ENCODE measurements around the gene AKAP14. TPM values are rescaled to one million over a fixed set of nuclear protein-coding genes. Genes with fewer than 3 reads are reported as not detected.

AKAP14 gene
- total RNA-seq (not detected), polyA plus RNA-seq (ENCODE audit: insufficient read depth in 1 of 8, insufficient read length in 8 of 8, low replicate concordance in 1 of 8) (not detected)
- long read RNA-seq, donor 1 = 0 reads
- long read RNA-seq, donor 2 = 0 reads
- long read RNA-seq, donor 3 = 0 reads
- long read RNA-seq, donor 4 = 0 reads
- long read RNA-seq, donor 5, partial matches to known transcripts = 74 of 74 reads
- long read RNA-seq, donor 5, other reads (novel, unspliced or antisense) = 0 of 74 reads
- long read RNA-seq, donor 6 = 0 reads
- long read RNA-seq, donor 7 = 0 reads
- long read RNA-seq, donor 8 = 0 reads
- long read RNA-seq, donor 9 = 0 reads
- long read RNA-seq, donor 10 = 0 reads
- long read RNA-seq, donor 11 = 0 reads

DNA sequence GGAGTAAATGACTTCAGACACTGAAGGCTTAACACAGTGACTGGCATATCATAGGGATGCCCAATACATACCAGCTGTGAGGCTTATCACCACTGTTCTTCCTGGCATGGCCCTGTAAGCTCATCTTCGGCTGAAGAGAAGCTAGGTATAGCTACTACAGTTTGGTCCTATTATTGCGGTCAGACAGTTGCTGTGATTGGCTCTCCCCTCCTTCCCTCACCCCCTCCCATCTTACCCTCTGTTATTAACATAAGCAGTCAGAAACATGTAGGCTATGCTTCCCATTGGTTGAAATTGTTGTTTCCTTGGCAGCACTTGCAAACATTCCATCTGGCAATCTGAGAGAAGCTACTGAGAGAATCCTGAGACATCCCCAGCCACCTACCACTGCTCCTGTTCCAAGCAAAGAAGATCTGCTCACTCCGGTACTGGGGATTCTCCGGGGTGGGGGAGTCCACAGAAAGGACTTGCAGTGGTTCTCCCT lies at the start of gene AKAP14:
AKAP14 (plus strand) TSS at position 51 of the 484 bp plus-strand sequence. CDS start 7,331 bp downstream, outside the sequence.
- Histone ChIP-seq H3K4me3 (ENCODE audit: low read length) (no peak within 1 kb of the TSS), H3K27ac (ENCODE audit: low read length) (no peak within 1 kb of the TSS), H3K9me3 (replicated peaks; ENCODE audit: control insufficient read depth, low read depth, low read length) (no peaks in the 10 kb centered on the region), H3K27me3 (ENCODE audit: control insufficient read depth, insufficient read depth, low read length) (no peaks in the 10 kb centered on the region), H3K36me3 (ENCODE audit: control insufficient read depth, insufficient read depth, low read length) (no peaks in the 10 kb centered on the region), H3K4me1 (ENCODE audit: control insufficient read depth, insufficient read depth, low read length) (no peaks in the 10 kb centered on the region)
- DNase-seq = peak; percentile 6
- 80% methylated on average over 2 of the region's 4 CpGs for WGBS (ENCODE audit: insufficient coverage)

DNA sequence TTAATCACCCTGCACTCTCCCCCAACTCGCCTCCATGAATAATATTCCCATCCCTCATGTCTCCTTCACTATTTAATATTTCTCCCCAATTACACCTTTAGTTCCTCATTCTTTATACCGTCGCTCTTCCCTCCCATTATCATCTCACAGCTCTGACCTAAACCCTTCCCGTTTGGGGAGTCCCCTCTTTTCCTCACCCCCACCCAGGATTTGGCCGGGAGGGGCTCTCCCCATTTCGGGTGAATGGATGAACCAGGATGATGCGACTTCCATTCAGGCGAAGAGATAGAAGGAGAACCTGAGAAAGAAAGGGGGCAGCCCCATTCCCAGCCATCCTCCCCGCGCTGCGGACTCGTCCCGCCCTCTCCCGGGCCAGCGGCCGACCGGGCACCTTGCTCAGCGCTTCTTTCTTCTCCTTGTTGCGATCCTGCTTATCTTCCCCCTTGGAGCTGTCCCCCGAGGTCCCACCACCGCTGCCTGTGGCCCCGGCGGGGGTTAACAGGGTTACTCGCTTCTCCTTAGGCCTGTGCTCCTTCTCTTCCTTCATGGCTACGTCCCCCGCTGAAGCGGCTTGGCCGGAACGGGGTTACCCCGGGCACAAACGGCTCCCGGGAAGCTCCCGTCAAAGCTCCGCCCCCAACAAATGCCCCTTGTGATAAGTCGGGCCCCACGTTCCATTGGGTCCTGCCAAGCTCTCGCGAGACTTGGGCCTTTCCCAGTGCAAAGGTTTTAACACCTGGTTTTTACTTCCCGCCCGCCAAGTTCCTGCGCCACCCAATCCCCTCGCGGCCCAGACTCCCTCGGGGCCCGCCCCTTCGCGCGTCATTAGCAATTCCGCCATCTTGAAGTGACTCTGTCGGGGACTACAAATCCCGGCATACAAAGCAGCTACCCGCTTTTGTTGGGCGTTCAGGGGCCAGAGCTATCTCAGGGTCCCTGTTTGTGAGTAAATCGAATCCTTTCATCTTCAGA lies 43.0 kb upstream of the AKAP14 start, which contains the start of gene UPF3B:
UPF3B (minus strand) TSS at position 582 of the 972 bp plus-strand sequence; CDS start at position 547, 35 bp downstream.
- H3K36me3 ChIP-seq (ENCODE audit: control insufficient read depth, insufficient read depth, low read length) = peaks cover 2% of the 10 kb centered on the region
- H3K4me1 ChIP-seq (ENCODE audit: control insufficient read depth, insufficient read depth, low read length) = peaks cover 2% of the 10 kb centered on the region
- DNase-seq = peak; percentile 96
- peak within 1 kb of the TSS; percentile 98 for H3K27ac ChIP-seq (ENCODE audit: low read length)
- no peaks in the 10 kb centered on the region for H3K9me3 ChIP-seq (replicated peaks; ENCODE audit: control insufficient read depth, low read depth, low read length)
- no peaks in the 10 kb centered on the region for H3K27me3 ChIP-seq (ENCODE audit: control insufficient read depth, insufficient read depth, low read length)
- peak within 1 kb of the TSS; percentile 82 for H3K4me3 ChIP-seq (ENCODE audit: low read length)
- WGBS (ENCODE audit: insufficient coverage) = 42% methylated on average over 49 of the region's 54 CpGs

DNA sequence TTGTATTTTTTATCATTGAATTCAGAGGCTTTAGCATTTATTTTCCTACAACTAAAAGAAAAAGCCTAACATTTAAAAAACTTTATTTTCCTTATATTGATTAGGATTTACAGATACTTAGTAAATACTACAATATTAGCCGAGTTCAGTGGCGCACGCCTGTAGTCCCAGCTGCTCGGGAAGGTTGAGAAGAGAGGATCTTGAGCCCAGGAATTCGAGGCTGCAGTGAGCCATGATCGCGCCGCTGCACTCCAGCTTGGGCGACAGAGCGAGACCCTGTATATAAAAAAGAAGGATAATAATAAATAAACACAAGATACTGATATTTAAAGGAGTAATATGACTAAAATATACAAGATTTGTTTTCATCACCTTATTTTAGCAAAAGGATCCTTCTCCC lies 42.2 kb upstream of the AKAP14 start:
- Histone ChIP-seq H3K27me3 (ENCODE audit: control insufficient read depth, insufficient read depth, low read length) (no peaks in the 10 kb centered on the region), H3K4me1 (ENCODE audit: control insufficient read depth, insufficient read depth, low read length) (peaks cover 2% of the 10 kb centered on the region), H3K27ac (ENCODE audit: low read length) (peak overlapping the region; percentile 98), H3K36me3 (ENCODE audit: control insufficient read depth, insufficient read depth, low read length) (peaks cover 2% of the 10 kb centered on the region), H3K4me3 (ENCODE audit: low read length) (peak overlapping the region; percentile 82), H3K9me3 (replicated peaks; ENCODE audit: control insufficient read depth, low read depth, low read length) (no peaks in the 10 kb centered on the region)
- no CpG with 5 or more reads among the region's 10 CpGs for WGBS (ENCODE audit: insufficient coverage)
- peak; percentile 20 for DNase-seq

DNA sequence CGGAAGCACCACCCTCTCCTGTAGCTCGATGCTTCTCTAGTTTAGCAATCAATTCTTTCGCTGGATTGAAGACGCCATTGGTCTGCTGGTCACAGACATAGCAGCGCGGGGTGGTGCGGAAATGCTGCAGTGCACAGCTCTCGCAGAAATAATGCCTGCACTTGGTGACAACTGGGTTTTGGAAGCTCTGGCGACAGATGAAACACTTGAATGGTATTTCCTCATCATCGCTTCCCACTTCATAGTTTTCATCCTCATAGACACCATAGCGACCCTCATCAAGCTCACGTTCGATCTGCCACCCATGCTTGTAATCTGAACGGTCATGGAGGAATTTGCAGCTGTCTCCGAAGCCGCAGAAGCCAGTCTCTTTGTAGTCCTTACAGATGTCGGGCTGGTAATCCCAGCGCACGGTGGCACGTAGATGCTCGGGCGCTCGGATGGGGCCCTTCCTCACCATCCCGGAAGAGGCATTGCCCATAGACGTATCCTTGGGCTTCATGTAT lies 25.0 kb upstream of the AKAP14 start:
- H3K4me3 ChIP-seq (ENCODE audit: low read length) = peak overlapping the region; percentile 75
- no peaks in the 10 kb centered on the region for H3K36me3 ChIP-seq (ENCODE audit: control insufficient read depth, insufficient read depth, low read length)
- peak overlapping the region; percentile 99 for H3K27ac ChIP-seq (ENCODE audit: low read length)
- peak; percentile 30 for DNase-seq
- no peaks in the 10 kb centered on the region for H3K4me1 ChIP-seq (ENCODE audit: control insufficient read depth, insufficient read depth, low read length)
- WGBS (ENCODE audit: insufficient coverage) = 37% methylated on average over 25 of the region's 25 CpGs
- no peaks in the 10 kb centered on the region for H3K27me3 ChIP-seq (ENCODE audit: control insufficient read depth, insufficient read depth, low read length)
- peaks cover 2% of the 10 kb centered on the region for H3K9me3 ChIP-seq (replicated peaks; ENCODE audit: control insufficient read depth, low read depth, low read length)

DNA sequence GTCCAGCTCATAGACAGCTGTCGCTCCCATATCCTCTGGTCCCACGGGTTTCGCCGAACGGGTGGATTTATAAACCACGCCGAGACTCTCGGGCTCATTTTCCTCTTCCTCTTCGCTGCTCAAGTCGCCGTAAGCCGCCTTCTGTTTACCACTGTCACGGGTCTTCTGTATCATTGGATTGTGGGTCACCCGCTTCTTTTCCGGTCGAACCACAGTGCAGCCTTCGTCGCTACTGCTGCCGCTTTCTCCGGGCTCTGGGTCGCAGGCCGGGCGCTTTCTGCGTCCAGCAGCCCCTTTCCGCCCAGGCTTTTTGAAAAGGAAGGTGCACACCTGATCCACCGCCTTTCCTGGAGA lies 24.5 kb upstream of the AKAP14 start:
- Histone ChIP-seq H3K4me3 (ENCODE audit: low read length) (peak overlapping the region; percentile 75), H3K36me3 (ENCODE audit: control insufficient read depth, insufficient read depth, low read length) (no peaks in the 10 kb centered on the region), H3K27ac (ENCODE audit: low read length) (peak overlapping the region; percentile 99), H3K4me1 (ENCODE audit: control insufficient read depth, insufficient read depth, low read length) (no peaks in the 10 kb centered on the region), H3K27me3 (ENCODE audit: control insufficient read depth, insufficient read depth, low read length) (no peaks in the 10 kb centered on the region), H3K9me3 (replicated peaks; ENCODE audit: control insufficient read depth, low read depth, low read length) (peaks cover 2% of the 10 kb centered on the region)
- no peak for DNase-seq
- WGBS (ENCODE audit: insufficient coverage) = 28% methylated on average over 26 of the region's 26 CpGs

DNA sequence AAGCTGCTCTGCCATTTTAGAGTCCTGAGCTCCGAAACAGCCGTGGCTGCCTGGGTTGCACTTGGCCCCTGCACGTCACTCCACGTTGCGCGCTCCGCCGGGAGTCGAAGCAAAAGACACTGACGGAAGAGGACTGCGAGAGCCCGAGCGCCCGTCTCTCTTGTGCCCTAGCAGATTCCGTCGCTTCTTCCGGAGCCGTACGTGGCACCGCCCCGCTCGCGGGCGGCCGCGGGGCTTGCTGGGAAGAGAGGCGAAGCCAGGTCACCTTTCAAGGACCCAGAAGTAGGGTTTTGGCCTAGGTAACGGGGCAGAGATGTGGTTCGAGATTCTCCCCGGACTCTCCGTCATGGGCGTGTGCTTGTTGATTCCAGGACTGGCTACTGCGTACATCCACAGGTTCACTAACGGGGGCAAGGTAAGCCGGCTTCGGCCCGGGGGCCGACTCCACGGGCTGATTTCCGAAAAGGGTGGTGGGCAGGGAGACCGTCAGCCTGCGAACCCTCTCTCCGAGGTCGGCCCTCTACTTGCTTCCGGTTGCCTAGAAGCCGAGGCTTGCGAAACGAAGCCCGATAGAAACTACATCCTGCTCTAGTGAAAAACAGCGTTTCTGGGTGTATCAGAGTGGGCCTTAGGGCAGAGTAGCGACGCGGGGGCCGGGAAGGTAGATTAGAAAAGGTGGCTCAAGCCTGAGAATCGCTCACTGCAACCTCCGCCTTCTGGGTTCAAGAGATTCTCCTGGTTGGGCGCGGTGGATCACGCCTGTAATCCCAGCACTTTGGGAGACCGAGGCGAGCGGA lies 23.9 kb upstream of the AKAP14 start, which contains the start of the genes NDUFA1 and RNF113A:
NDUFA1 (plus strand) TSS at position 234 of the 797 bp plus-strand sequence; CDS start at position 314, 80 bp downstream.
RNF113A (minus strand) TSS at position 135 of the 797 bp plus-strand sequence; CDS start at position 15, 120 bp downstream.
- Histone ChIP-seq H3K27ac (ENCODE audit: low read length) (peak within 1 kb of the TSS; percentile 99), H3K9me3 (replicated peaks; ENCODE audit: control insufficient read depth, low read depth, low read length) (peaks cover 2% of the 10 kb centered on the region), H3K4me1 (ENCODE audit: control insufficient read depth, insufficient read depth, low read length) (no peaks in the 10 kb centered on the region), H3K4me3 (ENCODE audit: low read length) (peak within 1 kb of the TSS; percentile 75), H3K27me3 (ENCODE audit: control insufficient read depth, insufficient read depth, low read length) (no peaks in the 10 kb centered on the region), H3K36me3 (ENCODE audit: control insufficient read depth, insufficient read depth, low read length) (no peaks in the 10 kb centered on the region)
- peak; percentile 92 for DNase-seq
- 41% methylated on average over 62 of the region's 62 CpGs for WGBS (ENCODE audit: insufficient coverage)

DNA sequence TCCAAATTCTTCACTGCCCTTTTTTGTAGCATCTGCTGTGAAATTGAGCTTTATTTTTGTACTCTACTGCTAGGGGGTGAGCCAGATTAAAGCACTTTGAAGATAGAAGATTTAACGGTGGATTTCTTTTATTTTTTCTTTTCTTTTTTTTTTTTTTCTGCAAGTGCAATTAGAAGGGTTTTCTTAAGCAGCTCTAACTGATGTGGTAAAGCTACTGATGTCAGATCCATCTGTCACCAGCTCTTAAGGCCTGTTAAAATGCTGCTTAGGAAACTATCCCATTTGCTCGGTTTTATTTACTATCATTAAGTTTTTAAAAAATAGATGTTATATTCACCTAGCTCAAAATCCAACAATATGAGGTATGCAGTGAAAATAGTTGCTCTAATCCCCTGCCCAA lies 17.0 kb upstream of the AKAP14 start:
- H3K9me3 ChIP-seq (replicated peaks; ENCODE audit: control insufficient read depth, low read depth, low read length) = no peaks in the 10 kb centered on the region
- no peaks in the 10 kb centered on the region for H3K27me3 ChIP-seq (ENCODE audit: control insufficient read depth, insufficient read depth, low read length)
- H3K27ac ChIP-seq (ENCODE audit: low read length) = no peak overlapping the region
- no peaks in the 10 kb centered on the region for H3K36me3 ChIP-seq (ENCODE audit: control insufficient read depth, insufficient read depth, low read length)
- DNase-seq = no peak
- no peaks in the 10 kb centered on the region for H3K4me1 ChIP-seq (ENCODE audit: control insufficient read depth, insufficient read depth, low read length)
- H3K4me3 ChIP-seq (ENCODE audit: low read length) = no peak overlapping the region
- WGBS (ENCODE audit: insufficient coverage) = no CpG with 5 or more reads among the region's 2 CpGs

DNA sequence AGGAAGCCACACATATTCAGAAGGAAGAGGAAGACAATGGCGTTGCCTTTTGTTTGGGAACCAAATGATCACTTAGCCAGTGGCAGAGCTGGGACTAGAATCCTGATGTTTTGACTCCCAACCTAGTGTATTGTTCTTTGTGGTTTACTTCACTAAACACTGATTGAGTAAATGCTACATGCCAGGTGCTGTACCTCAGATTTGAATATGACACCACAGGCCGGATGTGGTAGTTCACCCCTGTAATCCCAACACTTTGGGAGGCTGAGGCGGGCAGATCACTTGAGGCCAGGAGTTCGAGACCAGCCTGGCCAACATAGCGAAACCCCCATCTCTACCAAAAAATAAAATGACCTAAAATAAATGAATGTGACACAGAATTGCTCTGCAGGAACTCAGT lies 15.6 kb upstream of the AKAP14 start:
- 80% methylated on average over 1 of the region's 5 CpGs for WGBS (ENCODE audit: insufficient coverage)

More for the DNA sequence above, 15.6 kb upstream of the AKAP14 start:
- H3K9me3 ChIP-seq (replicated peaks; ENCODE audit: control insufficient read depth, low read depth, low read length) = no peaks in the 10 kb centered on the region
- no peak overlapping the region for H3K4me3 ChIP-seq (ENCODE audit: low read length)
- no peak for DNase-seq
- H3K27ac ChIP-seq (ENCODE audit: low read length) = no peak overlapping the region
- H3K4me1 ChIP-seq (ENCODE audit: control insufficient read depth, insufficient read depth, low read length) = no peaks in the 10 kb centered on the region
- no peaks in the 10 kb centered on the region for H3K36me3 ChIP-seq (ENCODE audit: control insufficient read depth, insufficient read depth, low read length)
- no peaks in the 10 kb centered on the region for H3K27me3 ChIP-seq (ENCODE audit: control insufficient read depth, insufficient read depth, low read length)

All from muscle of leg (tissue), 16 donors.